ACHN (cell line): ENCODE measurements around the gene TMEM200B.
A peak's percentile ranks its signal among the peaks of the same experiment; 100 is the strongest.
"Not testable (repeated sequence)": the region's sequence is repeated elsewhere in the genome, so short reads cannot be mapped to it uniquely, and the experiment has no call there.

ENCODE experiments used
- DNase-seq: peaks from one replicate; pipeline ENCODE4 v3.0.0-alpha.2; 2015
- in situ Hi-C: cut with HindIII; loops from 2 replicates; pipeline ENCODE4 v1.10.0; 2017; ENCODE audit warnings: low sequenced_read_pairs, low pct_ligation_motif_present, low pct_unique_long_range_greater_than_20kb

TMEM200B gene

GRCh38 chr1:29123887-29124365 is at the start of gene TMEM200B:
Gene TMEM200B (minus strand): TSS chr1:29123903. CDS start chr1:29121828, 2,075 bp downstream.
- DNase-seq, result peak; percentile 32
- in situ Hi-C loops, result no loop called here

GRCh38 chr1:29172415-29172939 is 48.8 kb upstream of the TMEM200B start:
- in situ Hi-C loops, result no loop called here
- DNase-seq, result no peak

GRCh38 chr1:29171521-29171920 is 47.8 kb upstream of the TMEM200B start:
- in situ Hi-C loops, result no loop called here
- DNase-seq, result no peak

DNA sequence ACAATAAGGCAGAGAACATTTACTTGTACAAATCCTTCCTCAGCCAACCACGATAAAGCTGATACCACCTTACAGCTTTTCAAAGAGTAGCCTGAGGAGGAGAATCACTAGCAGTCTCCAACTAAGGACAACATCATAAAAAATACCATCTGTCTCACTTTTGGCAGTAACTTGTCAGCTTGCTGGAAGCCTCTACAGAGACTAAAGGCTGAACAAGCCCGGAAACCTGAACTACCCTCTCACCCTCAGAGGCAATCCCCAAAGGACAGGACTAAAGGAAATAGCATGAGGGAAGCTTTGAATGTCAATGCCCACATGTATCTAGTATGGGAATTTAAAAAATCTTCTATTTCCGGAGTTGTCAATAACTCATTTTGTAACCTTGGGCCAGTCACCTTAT is 47.4 kb upstream of the TMEM200B start:
- in situ Hi-C loops, result no loop called here
- no peak for DNase-seq

DNA sequence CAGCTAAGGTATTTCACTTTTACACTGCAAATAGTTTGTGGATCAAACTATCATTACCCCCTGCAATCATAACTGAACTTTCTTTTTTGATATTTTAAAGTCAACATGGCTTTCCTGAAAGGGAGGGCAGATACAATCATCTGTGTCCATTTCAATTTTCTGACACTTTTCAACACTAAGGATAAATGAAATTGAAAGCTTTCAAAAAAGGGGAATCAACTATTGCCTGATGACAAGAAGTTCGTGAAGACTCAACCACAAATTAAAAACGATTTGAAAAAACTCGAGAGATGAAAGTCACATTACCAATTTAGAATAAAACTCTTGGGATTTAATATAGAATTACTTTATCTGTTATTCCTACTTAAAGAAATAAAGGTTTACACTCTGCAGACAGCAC is 46.3 kb upstream of the TMEM200B start:
- no peak for DNase-seq
- in situ Hi-C loops, result no loop called here

DNA sequence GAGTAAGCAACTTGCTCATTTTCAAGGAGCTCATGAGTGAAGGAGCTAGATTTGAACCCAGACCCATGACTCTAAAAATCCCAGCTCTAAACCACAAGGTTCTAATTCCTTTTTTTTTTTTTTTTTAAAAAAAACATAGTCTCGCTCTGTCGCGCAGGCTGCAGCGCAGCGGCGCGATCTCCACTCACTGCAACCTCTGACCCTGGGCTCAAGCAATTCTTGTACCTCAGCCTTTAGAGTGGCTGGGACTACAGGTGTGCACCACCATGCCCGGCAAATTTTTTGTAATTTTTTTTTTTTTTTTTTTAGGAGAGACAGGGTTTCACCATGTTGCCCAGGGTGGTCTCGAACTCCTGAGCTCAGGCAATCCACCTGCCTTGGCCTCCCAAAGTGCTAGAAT is 44.2 kb upstream of the TMEM200B start:
- in situ Hi-C loops, result no loop called here
- no peak for DNase-seq

GRCh38 chr1:29166291-29166878 is 42.7 kb upstream of the TMEM200B start:
- in situ Hi-C loops, result no loop called here
- DNase-seq, result no peak

DNA sequence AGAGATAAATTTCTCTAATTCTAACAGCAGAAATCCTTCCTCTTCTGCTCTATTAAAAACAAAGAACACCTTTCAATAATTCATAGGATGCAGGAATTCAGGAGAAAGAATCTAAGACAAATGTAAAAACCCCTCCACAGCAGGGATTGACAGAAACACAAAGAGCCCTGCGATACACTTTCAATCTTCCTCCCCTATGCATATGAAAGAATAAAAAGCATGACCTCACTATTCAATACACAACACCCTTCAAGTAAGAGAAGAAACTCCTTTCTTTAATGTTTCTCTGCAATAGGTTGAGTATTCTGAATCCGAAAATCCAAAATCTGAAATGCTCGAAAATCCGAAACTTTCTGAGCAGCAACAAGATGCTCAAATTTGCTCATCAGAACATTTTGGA is 40.9 kb upstream of the TMEM200B start:
- in situ Hi-C loops, result no loop called here

DNA sequence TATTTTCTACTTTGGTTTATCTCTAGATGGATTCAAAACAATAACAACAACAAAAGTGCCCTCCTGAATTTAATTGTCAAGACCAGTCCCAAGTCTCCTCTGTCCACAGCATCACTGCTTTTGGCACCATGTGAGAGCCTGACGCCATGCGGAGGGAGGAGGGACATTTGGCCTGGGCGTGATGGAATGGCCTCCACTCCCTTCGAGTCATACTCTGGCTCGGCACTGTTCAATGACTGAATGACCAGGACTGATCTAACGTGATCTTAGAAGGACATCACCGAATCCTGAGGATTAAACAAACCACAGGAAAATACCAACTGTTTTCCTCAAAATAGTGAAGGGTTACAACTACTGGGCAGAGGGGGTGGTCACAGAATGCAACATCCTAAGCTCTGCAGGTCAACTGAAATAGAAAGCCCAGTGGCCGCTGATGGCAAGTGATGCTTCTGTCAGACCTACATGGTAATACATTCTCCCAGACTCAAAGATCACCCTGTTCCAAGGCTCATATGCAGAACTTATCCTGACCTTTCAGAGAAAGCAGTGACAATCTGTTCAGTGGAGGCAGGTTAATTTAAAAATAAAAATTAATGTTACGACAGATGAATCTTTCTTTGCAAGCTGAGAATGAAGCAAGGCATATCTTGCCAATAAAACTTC is 38.9 kb upstream of the TMEM200B start:
- no peak for DNase-seq
- in situ Hi-C loops, result no loop called here

More for the DNA sequence above, 40.9 kb upstream of the TMEM200B start:
- DNase-seq, result no peak

- no peak for DNase-seq
- in situ Hi-C loops, result no loop called here
These were observed 38.3 kb upstream of the TMEM200B start for GRCh38 chr1:29162025-29162424.

- in situ Hi-C loops, result no loop called here
- DNase-seq, result no peak
These were observed 36.1 kb upstream of the TMEM200B start for GRCh38 chr1:29159773-29160172.

- in situ Hi-C loops, result no loop called here
- DNase-seq, result no peak
These were observed 33.5 kb upstream of the TMEM200B start for GRCh38 chr1:29157269-29157601.

GRCh38 chr1:29156543-29157268 is 33.0 kb upstream of the TMEM200B start:
- no peak for DNase-seq
- in situ Hi-C loops, result no loop called here

DNA sequence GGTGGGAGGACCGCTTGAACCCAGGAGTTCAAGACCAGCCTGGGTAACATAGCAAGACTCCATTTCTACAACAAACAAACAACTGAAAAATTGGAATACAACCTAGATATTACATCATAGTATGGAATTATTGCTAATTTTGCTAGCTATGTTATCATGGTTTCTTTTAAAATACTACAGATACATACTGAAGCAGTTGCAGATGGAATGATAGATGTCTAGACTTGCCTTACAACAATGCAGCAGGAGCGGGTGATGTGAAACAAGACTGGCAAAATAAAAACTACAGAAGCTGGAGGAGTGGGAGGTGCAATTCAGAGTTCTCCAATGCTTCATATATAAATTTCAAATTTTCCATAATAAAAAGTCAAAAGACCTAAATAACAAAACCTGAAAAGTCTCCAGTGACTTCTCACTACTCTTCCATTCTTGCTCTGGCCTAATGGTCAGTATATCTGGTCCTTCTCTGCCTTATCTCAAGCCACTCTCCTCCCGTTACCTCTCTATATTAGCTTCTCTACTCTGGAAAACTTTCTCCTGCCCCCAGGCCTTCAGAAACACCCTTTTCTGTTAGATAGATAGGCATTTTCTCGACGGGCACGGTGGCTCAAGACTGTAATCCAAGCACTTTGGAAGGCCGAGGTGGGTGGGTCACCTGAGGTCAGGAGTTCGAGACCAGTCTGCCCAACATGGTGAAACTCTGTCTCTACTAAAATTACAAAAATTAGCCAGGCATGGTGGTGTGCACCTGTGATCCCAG is 28.5 kb upstream of the TMEM200B start:
- DNase-seq, result no peak
- in situ Hi-C loops, result no loop called here

- DNase-seq, in situ Hi-C loops: not testable (repeated sequence)
These were observed 26.6 kb upstream of the TMEM200B start for GRCh38 chr1:29150346-29150745.

- in situ Hi-C loops, result no loop called here
- no peak for DNase-seq
These were observed 25.2 kb upstream of the TMEM200B start for GRCh38 chr1:29148656-29149491.

DNA sequence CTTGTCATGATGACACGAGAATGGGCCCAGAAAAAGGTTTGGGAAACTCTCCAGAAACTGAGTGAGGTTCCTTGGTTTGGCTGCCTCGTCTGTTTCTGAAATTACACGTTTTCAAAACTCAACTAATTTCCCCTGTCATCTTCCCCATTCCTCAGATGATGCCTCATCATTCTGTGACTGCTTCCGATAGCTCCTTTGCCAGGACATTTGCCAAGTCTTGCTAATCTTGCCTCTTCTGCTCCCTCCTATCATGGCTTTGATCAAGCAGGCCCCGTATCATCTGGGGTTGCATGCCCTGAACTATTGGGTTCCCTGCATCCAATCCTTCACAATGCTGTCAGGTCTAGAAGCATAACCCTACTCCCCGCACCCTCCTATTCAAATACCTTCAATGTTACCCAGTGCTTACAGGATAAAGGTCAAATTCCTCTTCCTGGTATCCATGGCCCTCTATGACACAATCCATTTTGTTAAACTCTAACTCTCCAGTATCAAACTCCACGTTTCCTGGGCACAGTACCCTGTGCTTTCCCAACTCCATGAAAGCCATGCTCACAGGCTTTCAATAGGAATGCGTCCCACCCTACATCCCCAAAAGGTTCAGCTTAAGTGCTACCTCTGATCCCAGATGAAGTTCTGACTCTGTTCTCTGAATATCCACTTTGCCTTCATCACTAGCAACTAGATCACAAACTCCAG is 22.2 kb upstream of the TMEM200B start:
- in situ Hi-C loops, result no loop called here
- DNase-seq, result peak; percentile 36

- in situ Hi-C loops, result no loop called here
- no peak for DNase-seq
These were observed 20.5 kb upstream of the TMEM200B start for GRCh38 chr1:29144178-29144577.
